GM10266 (cell line): ENCODE data around the gene CACNA1E.
"Not testable (repeated sequence)": the region's sequence is repeated elsewhere in the genome, so short reads cannot be mapped to it uniquely, and the experiment has no call there.

Source experiments
- DNase-seq: peaks from one replicate; pipeline ENCODE4 v3.0.0; 2012; ENCODE audit errors: extremely low spot score
- TF ChIP-seq, protein P1 (sequence below): IDR thresholded peaks from 2 replicates; pipeline ENCODE4 v1.5.1; 2012; ENCODE audit warnings: mild to moderate bottlenecking, low read depth; ENCODE audit not compliant: control insufficient read depth, insufficient read depth; ENCODE audit errors: missing control alignments

The CACNA1E gene

GRCh38 chr1:181516706-181517105, 33.4 kb downstream of the CACNA1E start:
- DNase-seq = no peak

DNA sequence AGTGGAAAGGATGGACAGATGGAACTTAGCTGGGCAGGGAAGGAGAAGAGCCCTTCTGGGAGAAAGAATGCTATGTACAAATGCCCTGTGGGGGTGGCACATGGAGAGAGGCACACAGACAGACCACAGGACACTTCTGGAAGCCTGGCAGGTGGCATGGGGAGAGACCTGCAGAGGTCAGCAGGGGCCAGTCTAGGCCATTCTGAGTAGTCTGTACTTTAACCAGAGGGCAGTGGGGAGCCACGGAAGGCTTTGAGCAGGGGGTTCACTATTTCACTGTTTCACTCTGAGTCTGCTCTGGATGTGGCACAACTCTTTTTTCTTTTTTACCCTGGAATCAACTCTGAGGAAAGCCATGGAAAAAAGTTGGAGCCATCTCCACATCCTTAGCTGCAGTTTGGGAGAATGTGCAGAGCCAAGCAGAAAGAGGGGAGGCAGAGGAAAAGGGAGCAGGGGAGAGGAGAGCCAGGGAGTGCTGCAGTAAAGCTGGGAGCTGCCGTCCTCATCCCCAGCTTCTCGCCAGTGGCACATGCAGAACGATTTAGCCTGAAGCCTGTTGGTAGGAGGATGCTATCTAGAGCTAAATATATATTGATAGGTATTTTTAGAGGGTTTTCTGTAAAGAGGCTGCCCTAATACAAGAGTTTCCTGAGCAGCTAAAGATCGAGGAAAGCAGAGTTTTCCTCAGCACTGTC, 34.0 kb downstream of the CACNA1E start:
- TF ChIP-seq, protein P1, sequence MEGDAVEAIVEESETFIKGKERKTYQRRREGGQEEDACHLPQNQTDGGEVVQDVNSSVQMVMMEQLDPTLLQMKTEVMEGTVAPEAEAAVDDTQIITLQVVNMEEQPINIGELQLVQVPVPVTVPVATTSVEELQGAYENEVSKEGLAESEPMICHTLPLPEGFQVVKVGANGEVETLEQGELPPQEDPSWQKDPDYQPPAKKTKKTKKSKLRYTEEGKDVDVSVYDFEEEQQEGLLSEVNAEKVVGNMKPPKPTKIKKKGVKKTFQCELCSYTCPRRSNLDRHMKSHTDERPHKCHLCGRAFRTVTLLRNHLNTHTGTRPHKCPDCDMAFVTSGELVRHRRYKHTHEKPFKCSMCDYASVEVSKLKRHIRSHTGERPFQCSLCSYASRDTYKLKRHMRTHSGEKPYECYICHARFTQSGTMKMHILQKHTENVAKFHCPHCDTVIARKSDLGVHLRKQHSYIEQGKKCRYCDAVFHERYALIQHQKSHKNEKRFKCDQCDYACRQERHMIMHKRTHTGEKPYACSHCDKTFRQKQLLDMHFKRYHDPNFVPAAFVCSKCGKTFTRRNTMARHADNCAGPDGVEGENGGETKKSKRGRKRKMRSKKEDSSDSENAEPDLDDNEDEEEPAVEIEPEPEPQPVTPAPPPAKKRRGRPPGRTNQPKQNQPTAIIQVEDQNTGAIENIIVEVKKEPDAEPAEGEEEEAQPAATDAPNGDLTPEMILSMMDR = no peak
- DNase-seq = no peak

More at GRCh38 chr1:181516706-181517105, 33.4 kb downstream of the CACNA1E start:
- TF ChIP-seq, protein P1 = no peak

- TF ChIP-seq, protein P1 = no peak
- DNase-seq = no peak
These were observed 34.8 kb downstream of the CACNA1E start for GRCh38 chr1:181518152-181518551.

DNA sequence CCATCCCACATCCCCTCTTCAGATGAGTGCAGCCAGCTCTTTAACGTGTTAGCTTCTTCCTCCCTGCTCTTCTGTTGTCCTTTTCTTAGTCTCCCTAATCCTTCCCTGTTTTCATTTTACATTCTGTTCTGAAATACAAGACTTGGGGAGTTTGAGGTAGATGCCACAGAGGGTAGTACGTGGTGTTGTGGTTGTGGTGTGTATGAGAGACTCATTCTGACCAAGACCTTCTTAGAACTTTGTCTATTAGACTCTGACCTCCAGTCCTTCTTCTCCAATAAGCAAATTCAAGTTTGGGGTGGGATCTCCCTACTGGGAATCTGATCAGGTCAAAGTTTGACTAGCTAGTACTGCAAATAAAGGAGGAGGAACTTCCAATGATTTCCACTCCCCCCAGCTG, 39.5 kb downstream of the CACNA1E start:
- no peak for DNase-seq
- TF ChIP-seq, protein P1 = no peak

GRCh38 chr1:181525104-181525721, 41.9 kb downstream of the CACNA1E start:
- TF ChIP-seq, protein P1 = no peak
- DNase-seq = no peak

DNA sequence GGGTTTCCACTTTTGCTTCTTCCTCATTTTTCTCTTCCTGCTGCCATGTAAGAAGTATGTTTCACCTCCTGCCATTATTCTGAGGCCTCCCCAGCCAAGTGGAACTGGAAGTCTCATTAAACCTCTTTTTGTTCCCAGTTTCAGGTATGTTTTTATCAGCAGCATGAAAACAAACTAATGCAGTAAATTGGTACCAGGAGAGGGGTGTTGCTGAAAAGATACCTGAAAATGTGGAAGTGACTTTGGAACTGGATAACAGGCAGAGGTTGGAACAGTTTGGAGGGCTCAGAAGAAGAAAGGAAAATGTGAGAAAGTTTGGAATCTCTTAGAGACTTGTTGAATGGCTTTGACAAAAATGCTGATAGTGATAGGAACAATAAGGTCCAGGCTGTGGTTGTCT, 44.9 kb downstream of the CACNA1E start:
- not testable (repeated sequence) for DNase-seq

DNA sequence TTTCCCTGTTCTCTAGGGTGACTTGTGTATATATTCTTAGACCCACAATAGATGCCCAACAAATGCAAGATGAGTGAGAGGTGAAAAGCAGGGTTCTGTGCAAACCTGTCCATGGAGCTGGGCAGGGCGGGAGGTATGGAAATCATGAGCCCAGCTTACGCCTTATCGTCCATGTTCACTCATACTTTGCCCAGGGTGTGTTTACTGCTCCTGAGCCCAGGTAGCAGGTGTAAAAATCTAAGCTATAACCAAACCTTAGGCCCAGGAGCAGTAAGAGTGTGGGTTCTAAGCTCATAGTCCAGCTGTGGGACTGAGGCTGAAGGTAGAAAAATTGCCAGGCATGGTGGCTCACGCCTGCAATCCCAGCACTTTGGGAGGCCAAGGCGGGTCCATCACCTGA, 48.1 kb downstream of the CACNA1E start:
- TF ChIP-seq, protein P1 = no peak
- DNase-seq = no peak
